Stimulated activated naive CD4-positive, alpha-beta T cell treated with Interleukin-2 at 50 U/mL for 16 hours (primary cell): Measurements from ENCODE around the gene MYLK.

Source experiments
- DNase-seq: peaks from one replicate; lab custom pipeline; 2025; lab: John Stamatoyannopoulos, UW

Gene MYLK

DNA sequence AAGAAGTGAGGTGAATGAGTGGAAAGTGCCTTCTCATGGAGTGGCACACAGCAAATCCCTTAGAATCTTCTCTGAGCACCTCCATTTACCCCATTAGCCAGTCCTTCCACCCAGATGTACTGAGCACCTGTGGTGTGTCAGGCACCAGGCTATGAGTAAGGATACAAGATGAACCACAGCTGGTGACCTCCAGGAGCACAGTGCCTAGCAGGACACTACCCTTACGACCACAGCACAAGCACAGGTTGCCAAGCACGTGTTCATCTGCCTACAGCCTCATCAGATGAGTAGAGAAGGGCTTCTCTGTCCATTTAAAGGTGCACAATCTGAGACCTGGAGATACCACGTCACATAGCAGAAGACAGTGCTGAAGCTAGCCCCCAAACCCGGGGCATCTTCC is 6.2 kb downstream of the MYLK start:
- DNase-seq, result no peak

DNA sequence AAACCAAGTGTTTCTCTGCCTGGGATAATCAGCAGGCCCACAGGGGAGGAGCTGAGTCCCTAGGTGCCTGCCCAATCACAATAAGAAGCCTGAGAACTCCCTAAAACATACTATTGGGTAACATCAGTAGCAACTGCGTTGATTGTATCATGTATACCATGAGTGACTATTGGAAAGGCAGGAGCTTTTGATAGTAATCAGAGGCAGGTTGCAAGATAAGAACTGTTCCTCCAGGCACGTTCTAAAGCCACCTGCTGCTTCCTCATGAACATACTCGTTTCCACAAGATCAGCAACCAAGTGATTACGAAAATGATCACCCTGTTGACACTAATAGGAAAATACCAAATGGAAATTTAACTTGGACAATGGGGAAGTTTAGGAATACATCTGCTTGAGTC is 6.7 kb downstream of the MYLK start:
- no peak for DNase-seq

GRCh38 chr3:123876858-123877257 is 7.3 kb downstream of the MYLK start:
- DNase-seq, result no peak

GRCh38 chr3:123872621-123873020 is 11.5 kb downstream of the MYLK start:
- no peak for DNase-seq

GRCh38 chr3:123871946-123872345 is 12.2 kb downstream of the MYLK start:
- no peak for DNase-seq

GRCh38 chr3:123870033-123870432 is 14.1 kb downstream of the MYLK start:
- DNase-seq, result no peak

GRCh38 chr3:123869165-123869564 is 15.0 kb downstream of the MYLK start:
- no peak for DNase-seq

- DNase-seq, result no peak
Observed at GRCh38 chr3:123864706-123865105, 19.4 kb downstream of the MYLK start.

GRCh38 chr3:123862152-123862551 is 22.0 kb downstream of the MYLK start:
- no peak for DNase-seq

GRCh38 chr3:123861081-123861836 is 22.9 kb downstream of the MYLK start:
- no peak for DNase-seq

- DNase-seq, result no peak
Observed at GRCh38 chr3:123859177-123859576, 25.0 kb downstream of the MYLK start.

- DNase-seq, result no peak
Observed at GRCh38 chr3:123854905-123855304, 29.2 kb downstream of the MYLK start.

DNA sequence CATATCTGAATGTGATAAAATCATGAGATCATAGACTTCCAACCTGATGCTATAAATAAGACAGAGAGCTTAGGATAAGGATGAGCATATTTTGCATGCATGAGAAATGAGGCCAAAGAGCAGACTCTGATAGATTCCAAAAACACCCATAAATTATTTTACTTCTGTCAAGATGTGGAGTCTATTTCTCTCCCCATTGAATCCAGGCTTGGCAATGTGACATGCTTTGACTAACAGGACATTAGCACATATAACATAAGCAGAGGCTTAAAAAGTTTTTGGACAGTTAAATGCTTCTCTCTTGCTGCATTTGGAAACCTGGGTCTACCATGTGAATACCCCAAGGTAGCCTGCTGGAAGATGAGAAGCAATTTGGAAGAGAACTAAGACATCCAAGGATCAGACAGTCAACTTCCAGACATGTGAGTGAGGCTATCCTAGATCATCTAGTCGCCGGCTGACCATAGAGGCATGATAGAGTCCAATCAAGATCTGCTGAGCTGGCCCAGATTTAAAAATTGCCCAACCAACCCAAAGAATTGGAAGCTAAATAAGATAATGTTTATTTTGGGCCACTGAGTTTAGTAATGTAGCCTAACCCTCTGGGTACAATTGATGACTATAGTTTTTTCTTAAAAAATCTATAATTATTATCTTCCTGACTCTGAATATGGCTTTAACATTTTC is 30.3 kb downstream of the MYLK start:
- no peak for DNase-seq

- DNase-seq, result no peak
Observed at GRCh38 chr3:123847209-123847608, 36.9 kb downstream of the MYLK start.

GRCh38 chr3:123843668-123844067 is 40.5 kb downstream of the MYLK start:
- DNase-seq, result no peak

GRCh38 chr3:123842711-123843110 is 41.4 kb downstream of the MYLK start:
- DNase-seq, result no peak

DNA sequence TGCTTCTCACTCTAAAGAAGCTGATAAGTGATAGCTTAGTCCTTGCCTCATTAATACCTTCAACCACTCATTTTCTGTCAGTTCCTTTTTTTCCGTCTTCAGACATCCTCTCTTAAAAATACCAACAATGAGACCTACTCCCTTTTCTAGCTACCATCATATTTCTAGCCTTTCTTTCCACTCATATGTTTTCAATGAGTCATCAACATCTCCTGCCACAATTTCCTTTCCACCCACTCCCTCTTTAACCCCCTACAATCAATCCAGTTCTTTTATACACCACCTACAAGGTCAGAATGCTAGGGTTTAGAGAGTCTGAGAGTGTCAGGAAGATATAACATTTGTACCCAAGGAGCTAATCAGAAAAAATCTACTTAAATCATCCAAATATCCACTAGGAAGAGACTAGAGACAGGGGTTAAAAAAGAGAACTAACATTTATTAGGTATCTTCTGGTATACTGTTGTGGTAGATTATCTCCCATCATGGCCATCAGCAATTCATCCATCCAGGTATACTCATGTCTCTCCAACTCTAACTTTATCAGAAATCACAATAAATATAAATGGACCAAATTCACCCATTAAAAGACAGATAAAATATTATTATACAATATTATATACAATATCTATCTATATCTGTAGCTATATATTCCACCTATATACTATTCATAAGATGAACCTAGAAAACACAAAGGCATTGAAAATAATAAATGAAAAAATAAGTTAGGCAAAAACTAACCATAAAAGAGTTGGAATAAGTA is 42.5 kb downstream of the MYLK start:
- DNase-seq, result no peak

- no peak for DNase-seq
Observed at GRCh38 chr3:123840961-123841360, 43.2 kb downstream of the MYLK start.

DNA sequence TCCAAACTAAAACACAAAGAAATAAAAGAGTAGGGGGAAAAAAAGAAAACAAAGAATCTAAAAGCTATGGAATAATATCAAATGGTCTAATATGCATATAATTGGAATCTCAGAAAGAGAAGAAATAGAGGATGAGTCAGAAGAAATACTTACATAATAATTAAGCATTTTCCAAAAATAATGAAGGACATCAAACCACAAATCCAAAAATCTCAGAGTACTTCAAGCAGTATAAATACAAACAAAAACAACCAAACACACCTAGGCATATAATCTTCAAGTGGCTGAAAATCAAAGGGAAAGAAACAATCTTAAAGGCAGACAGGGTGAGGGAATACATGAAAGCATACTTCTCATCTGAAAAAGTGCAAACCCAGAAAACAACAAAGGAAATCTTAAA is 46.3 kb downstream of the MYLK start:
- no peak for DNase-seq

DNA sequence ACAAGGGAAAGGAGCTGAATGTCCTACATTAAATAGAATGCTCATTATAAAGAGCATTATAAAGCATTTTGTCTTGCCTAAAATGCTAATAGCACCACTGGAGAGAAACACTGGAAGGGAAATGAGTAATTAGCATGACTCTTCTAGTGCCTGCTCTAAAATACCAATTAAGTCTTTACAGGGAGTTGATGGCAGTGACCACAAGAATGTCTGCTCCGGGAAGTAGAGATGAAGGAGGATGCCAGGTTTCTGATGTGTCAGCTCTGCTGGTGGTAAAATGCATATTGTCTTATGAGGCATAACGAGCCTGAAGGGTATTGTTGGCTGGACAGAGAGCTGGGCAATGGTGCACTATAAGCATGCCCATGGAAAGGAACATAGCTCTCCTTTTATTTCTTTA is 49.5 kb downstream of the MYLK start:
- DNase-seq, result no peak

- DNase-seq, result no peak
Observed at GRCh38 chr3:123833398-123833785, 50.7 kb downstream of the MYLK start.

DNA sequence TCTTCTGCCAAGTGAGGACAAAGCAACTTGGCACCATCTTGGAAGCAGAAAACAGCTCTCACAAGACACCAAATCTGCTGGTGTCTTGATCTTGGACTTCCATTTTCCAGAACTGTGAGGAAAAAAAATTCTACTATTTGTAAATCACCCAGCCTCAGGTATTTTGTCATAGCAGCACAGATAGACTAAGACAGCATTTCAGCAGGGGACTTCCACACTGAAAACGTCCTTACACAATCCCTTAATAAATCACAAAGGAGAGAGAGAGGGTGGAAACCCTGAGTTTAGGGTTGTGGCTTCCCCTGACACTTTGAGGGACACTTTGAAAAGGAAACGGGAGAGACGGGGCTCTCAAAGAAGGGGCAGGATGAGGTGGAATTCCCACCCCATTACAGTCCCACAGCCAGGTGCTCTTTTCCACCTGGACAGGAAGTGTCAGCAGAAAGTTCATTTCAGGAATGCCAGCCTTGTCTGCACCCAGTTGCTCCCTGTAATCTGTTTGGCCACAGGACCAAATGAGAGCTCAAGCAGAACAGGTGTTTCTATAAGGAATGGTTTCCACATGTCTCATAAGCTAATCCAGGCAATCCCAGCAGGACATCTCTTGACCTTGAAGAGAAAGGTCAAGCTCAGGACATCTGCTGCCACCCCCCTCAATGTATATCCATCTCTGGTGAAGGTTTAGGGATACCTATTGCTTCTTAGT is 51.3 kb downstream of the MYLK start:
- DNase-seq, result no peak
